Fibroblast of lung (primary cell): ENCODE data around the gene PNLDC1. TPM values are rescaled to one million over a fixed set of nuclear protein-coding genes. Genes with fewer than 3 reads are reported as not detected.
"Not testable (repeated sequence)": the region's sequence is repeated elsewhere in the genome, so short reads cannot be mapped to it uniquely, and the experiment has no call there.

ENCODE experiments used
- DNase-seq, 2 donors: peaks; one replicate each; pipeline versions ENCODE4 v3.0.0 to v3.0.0-alpha.2; 2010; ENCODE audit warnings: low read depth in 2 of 2
- H2AFZ ChIP-seq: 2 replicates; pipeline ENCODE4 v1.5.1; 2012; ENCODE audit warnings: low read length, control low read depth, inconsistent platforms
- H3K27ac ChIP-seq: 2 replicates; pipeline ENCODE4 v1.5.1; 2011; ENCODE audit warnings: low read length, control low read depth; ENCODE audit not compliant: insufficient read depth
- H3K27me3 ChIP-seq: 2 replicates; pipeline ENCODE4 v1.5.1; 2011; ENCODE audit warnings: mild to moderate bottlenecking, low read length; ENCODE audit not compliant: control insufficient read depth, insufficient read depth
- H3K36me3 ChIP-seq: 2 replicates; pipeline ENCODE4 v1.5.1; 2011; ENCODE audit warnings: low read length; ENCODE audit not compliant: control insufficient read depth, insufficient read depth
- H3K4me1 ChIP-seq: 2 replicates; pipeline ENCODE4 v1.5.1; 2011; ENCODE audit warnings: low read length; ENCODE audit not compliant: control insufficient read depth, insufficient read depth; ENCODE audit errors: extremely low read depth
- H3K4me2 ChIP-seq: 2 replicates; pipeline ENCODE4 v1.5.1; 2011; ENCODE audit warnings: low read length, control low read depth; ENCODE audit not compliant: insufficient read depth; ENCODE audit errors: extremely low read depth
- H3K4me3 ChIP-seq, 4 experiments: fragments of 200-600 bp in 1 of 4; sonication (generic) in 1 of 4; replicated peaks in 1 of 4; 2 replicates each; pipeline ENCODE4 v1.5.1; 2011 to 2016; ENCODE audit warnings: low read length in 4 of 4, low read depth in 3 of 4, mild to moderate bottlenecking in 3 of 4, control low read depth in 2 of 4, inconsistent platforms in 1 of 4, mixed read lengths in 1 of 4; ENCODE audit not compliant: insufficient read depth in 1 of 4; ENCODE audit errors: control extremely low read depth in 1 of 4
- H3K79me2 ChIP-seq: 2 replicates; pipeline ENCODE4 v1.5.1; 2012; ENCODE audit warnings: mild to moderate bottlenecking, low read length, inconsistent platforms; ENCODE audit not compliant: control insufficient read depth, insufficient read depth
- H3K9ac ChIP-seq: 2 replicates; pipeline ENCODE4 v1.5.1; 2011; ENCODE audit warnings: mild to moderate bottlenecking, low read length, control low read depth; ENCODE audit not compliant: insufficient read depth
- H3K9me3 ChIP-seq: 2 replicates; pipeline ENCODE4 v1.5.1; 2012; ENCODE audit warnings: low read depth, low read length; ENCODE audit not compliant: control insufficient read depth, insufficient read depth
- H4K20me1 ChIP-seq: 2 replicates; pipeline ENCODE4 v1.5.1; 2011; ENCODE audit warnings: low read length; ENCODE audit not compliant: control insufficient read depth, insufficient read depth; ENCODE audit errors: extremely low read depth
- CTCF ChIP-seq, 2 donors: IDR thresholded peaks in 1 of 2; conservative IDR thresholded peaks in 1 of 2; 1 replicate in 1 of 2; 2 replicates in 1 of 2; pipeline ENCODE4 v1.5.1; 2011 to 2012; ENCODE audit warnings: low read length in 2 of 2, control low read depth in 1 of 2, inconsistent platforms in 1 of 2, low read depth in 1 of 2, mild to moderate bottlenecking in 1 of 2
- EZH2 ChIP-seq: IDR thresholded peaks from 2 replicates; pipeline ENCODE4 v1.5.1; 2012; ENCODE audit warnings: low read length, control low read depth, mild to moderate bottlenecking; ENCODE audit errors: missing control alignments
- polyA plus RNA-seq, 2 donors: library from polyadenylated mRNA; depleted of rRNA in 1 of 2; stranded (reverse) in 1 of 2; unstranded in 1 of 2; fragments of >200 nt; gene quantifications; 2 replicates each; pipeline ENCODE4 v1.2.1, GENCODE V29; 2011 to 2012; ENCODE audit warnings: missing spikeins in 1 of 2
- total RNA-seq: library from RNA; depleted of rRNA; stranded (reverse); fragments of >200 nt; gene quantifications from 2 replicates; pipeline ENCODE4 v1.2.1, GENCODE V29; 2014

The PNLDC1 gene
- total and polyA plus RNA-seq, 2 donors (not counting 1 experiment from before 2014, with no cell fraction given) = not detected

- Histone ChIP-seq H4K20me1 (no peaks in the 10 kb centered on the region), H3K9me3 (no peaks in the 10 kb centered on the region), H3K27me3 (no peaks in the 10 kb centered on the region), H3K36me3 (no peaks in the 10 kb centered on the region), H3K4me1 (no peaks in the 10 kb centered on the region), H2AFZ (no peak overlapping the region), H3K4me3 (no peak overlapping the region), H3K79me2 (no peaks in the 10 kb centered on the region), H3K4me2 (no peak overlapping the region), H3K9ac (no peak overlapping the region), H3K27ac (no peak overlapping the region)
- TF ChIP-seq CTCF (conservative IDR thresholded peaks at IDR 0.05 in 1 of 2, IDR thresholded peaks at IDR 0.05 in 1 of 2; ENCODE audit: low read depth in 1 of 2, low read length in 2 of 2) (no peak), EZH2 (no peak)
- DNase-seq = no peak
Observed at GRCh38 chr6:159860482-159860881, 60.4 kb downstream of the PNLDC1 start.

- Histone ChIP-seq H3K9ac (no peak overlapping the region), H3K4me3 (no peak overlapping the region), H4K20me1 (no peaks in the 10 kb centered on the region), H3K79me2 (no peaks in the 10 kb centered on the region), H3K4me1 (no peaks in the 10 kb centered on the region), H3K4me2 (no peak overlapping the region), H3K27ac (no peak overlapping the region), H3K36me3 (no peaks in the 10 kb centered on the region), H3K27me3 (no peaks in the 10 kb centered on the region), H2AFZ (no peak overlapping the region), H3K9me3 (no peaks in the 10 kb centered on the region)
- no peak for DNase-seq
- no peak for TF ChIP-seq EZH2
- TF ChIP-seq CTCF (conservative IDR thresholded peaks at IDR 0.05 in 1 of 2, IDR thresholded peaks at IDR 0.05 in 1 of 2; ENCODE audit: low read depth in 1 of 2, low read length in 2 of 2) = no peak
Observed at GRCh38 chr6:159862103-159862502, 62.0 kb downstream of the PNLDC1 start.

GRCh38 chr6:159863341-159863740 is 63.3 kb downstream of the PNLDC1 start:
- H2AFZ ChIP-seq, H4K20me1 ChIP-seq, H3K79me2 ChIP-seq, H3K4me2 ChIP-seq, H3K27ac ChIP-seq, H3K9me3 ChIP-seq, H3K9ac ChIP-seq, H3K4me3 ChIP-seq, H3K27me3 ChIP-seq, H3K4me1 ChIP-seq, H3K36me3 ChIP-seq: not testable (repeated sequence)
- DNase-seq = peak; percentile 59 to 85
- peak; percentile 51 to 58 for TF ChIP-seq CTCF (conservative IDR thresholded peaks at IDR 0.05 in 1 of 2, IDR thresholded peaks at IDR 0.05 in 1 of 2; ENCODE audit: low read depth in 1 of 2, low read length in 2 of 2)
